Lower leg skin (tissue), 3 donors: Measurements from ENCODE around the gene IP6K2.

ENCODE experiments used
- CTCF ChIP-seq, 3 donors: fragments of 450-650 bp; IDR thresholded peaks; one replicate each; pipeline ENCODE4 v1.5.1; 2016; ENCODE audit warnings: antibody characterized with exemption in 3 of 3, mild to moderate bottlenecking in 3 of 3, moderate library complexity in 2 of 3
- POLR2A ChIP-seq, 2 donors: fragments of 450-650 bp; IDR thresholded peaks; one replicate each; pipeline ENCODE4 v1.6.1; 2016 to 2017; ENCODE audit warnings: antibody characterized with exemption in 2 of 2, mild to moderate bottlenecking in 1 of 2, moderate library complexity in 1 of 2

- no peak for TF ChIP-seq POLR2A (IDR thresholded peaks at IDR 0.05)
- TF ChIP-seq CTCF (IDR thresholded peaks at IDR 0.05): no peak
These were observed 60.8 kb downstream of the IP6K2 start for GRCh38 chr3:48656061-48656840.
